Activated CD8-positive, alpha-beta memory T cell treated with anti-CD3 and anti-CD28 coated beads, Interleukin-2, amount 50 U/mL, for 24 hours (primary cell): Measurements from ENCODE around the gene S100A1.
"Not testable (repeated sequence)": the region's sequence is repeated elsewhere in the genome, so short reads cannot be mapped to it uniquely, and the experiment has no call there.

ENCODE experiments used
- DNase-seq: peaks from one replicate; pipeline ENCODE4 v3.0.0-alpha.2; 2020; ENCODE audit errors: extremely low read depth

The S100A1 gene

GRCh38 chr1:153658400-153659174 is 30.4 kb downstream of the S100A1 start, which contains the start of gene SNAPIN:
TSS of gene SNAPIN (plus strand) at chr1:153658703. CDS start at chr1:153658744, 41 bp downstream.
- DNase-seq: peak; percentile 80

DNA sequence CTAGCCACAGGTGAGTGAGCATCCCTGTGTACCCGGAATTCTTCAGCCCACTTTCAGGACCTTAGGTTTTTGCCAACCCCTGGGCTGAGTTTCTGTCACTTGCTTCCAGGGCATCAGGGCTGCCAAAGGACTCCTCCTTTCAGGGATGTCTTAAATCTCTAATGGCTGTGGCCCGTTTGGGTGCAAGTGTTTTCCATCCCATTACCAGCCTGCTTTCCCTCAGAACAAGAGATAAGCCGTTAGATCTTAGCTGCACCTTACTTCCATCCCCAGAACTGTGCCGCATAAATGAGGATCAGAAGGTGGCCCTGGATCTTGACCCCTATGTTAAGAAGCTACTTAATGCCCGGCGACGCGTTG is 30.9 kb downstream of the S100A1 start:
- DNase-seq: no peak

DNA sequence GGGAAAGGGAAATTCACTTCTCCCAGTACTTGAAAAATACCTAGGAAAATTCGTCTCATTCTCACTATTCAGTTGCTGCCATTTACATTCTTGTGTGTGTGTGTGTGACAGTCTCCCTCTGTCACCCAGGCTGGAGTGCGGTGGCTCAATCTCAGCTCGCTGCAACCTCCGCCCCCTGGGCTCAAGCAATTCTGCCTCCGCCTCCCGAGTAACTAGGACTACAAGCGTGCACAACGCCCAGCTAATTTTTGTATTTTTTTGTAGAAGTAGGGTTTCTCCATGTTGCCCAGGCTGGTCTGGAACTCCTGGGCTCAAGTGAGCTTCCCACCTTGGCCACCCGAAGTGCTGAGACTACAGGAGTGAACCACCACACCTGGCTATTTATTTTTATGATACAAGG is 31.4 kb downstream of the S100A1 start:
- no peak for DNase-seq

- no peak for DNase-seq
These were observed 33.0 kb downstream of the S100A1 start for GRCh38 chr1:153661111-153661708.

GRCh38 chr1:153662269-153662668 is 34.0 kb downstream of the S100A1 start:
- DNase-seq: no peak

DNA sequence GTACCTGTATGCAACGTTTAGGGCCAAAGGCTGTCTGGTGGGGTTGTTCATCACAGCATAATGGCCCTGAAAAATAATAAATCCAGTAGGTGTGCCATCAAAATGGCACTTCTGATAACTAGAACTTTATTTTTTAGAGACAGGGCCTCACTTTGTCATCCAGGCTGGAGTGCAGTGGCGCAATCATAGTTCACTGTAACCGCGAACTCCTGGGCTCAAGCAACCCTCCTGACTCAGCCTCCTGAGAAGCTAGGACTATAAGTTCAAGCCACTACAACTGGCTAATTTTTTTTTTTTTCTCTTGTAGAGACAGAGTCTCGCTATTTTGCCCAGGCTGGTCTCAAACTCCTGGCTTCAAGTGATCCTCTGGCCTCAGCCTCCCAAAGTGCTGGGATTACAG is 35.0 kb downstream of the S100A1 start:
- DNase-seq: no peak

DNA sequence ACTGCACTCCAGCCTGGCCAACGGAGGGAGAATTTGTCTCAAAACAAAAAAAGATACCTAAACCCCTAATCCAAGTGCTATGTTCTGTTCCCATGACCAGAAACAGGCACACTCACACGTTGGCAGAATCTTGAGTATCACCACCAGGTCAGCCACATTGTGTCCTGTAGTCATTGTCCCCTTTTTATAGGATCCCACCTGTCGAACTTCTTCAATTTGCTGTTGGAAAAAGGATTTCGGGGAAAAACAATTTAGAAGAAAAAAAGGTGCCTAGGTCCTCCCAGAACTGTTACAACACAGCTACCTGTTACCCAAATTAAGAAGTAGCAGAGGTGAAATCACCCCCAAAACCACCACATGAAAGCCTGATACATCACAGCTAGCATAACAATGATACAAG is 39.2 kb downstream of the S100A1 start:
- no peak for DNase-seq

GRCh38 chr1:153668672-153669071 is 40.4 kb downstream of the S100A1 start:
- DNase-seq: not testable (repeated sequence)

GRCh38 chr1:153669606-153670005 is 41.4 kb downstream of the S100A1 start:
- DNase-seq: no peak

DNA sequence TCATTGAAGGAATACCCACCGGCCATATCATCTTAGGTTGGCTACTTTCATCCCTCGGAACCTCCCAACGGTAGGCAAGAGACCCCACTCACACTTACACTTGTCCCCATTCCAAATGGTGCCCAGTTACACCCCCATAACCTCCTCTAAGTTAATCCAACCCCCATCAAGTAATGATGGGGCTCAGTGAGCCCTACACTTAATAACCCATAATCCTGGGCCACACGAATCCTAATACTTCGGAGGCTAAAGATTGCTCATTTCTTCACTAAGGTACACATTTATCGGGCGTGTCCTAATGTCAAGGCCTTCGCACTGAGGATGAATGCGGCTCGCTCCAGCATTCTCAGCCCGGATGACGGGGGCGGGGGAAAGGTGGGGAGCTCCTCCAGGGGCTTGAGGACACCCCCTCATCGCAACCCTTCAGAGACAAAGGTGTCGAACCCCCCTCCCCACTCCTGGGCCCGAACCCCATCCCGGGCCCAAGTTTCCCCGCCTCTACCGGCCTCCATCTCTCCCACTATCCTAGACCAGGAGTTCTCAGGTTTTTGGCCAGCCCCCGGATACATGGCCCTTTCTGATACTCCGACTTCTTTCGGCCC is 42.1 kb downstream of the S100A1 start:
- no peak for DNase-seq

DNA sequence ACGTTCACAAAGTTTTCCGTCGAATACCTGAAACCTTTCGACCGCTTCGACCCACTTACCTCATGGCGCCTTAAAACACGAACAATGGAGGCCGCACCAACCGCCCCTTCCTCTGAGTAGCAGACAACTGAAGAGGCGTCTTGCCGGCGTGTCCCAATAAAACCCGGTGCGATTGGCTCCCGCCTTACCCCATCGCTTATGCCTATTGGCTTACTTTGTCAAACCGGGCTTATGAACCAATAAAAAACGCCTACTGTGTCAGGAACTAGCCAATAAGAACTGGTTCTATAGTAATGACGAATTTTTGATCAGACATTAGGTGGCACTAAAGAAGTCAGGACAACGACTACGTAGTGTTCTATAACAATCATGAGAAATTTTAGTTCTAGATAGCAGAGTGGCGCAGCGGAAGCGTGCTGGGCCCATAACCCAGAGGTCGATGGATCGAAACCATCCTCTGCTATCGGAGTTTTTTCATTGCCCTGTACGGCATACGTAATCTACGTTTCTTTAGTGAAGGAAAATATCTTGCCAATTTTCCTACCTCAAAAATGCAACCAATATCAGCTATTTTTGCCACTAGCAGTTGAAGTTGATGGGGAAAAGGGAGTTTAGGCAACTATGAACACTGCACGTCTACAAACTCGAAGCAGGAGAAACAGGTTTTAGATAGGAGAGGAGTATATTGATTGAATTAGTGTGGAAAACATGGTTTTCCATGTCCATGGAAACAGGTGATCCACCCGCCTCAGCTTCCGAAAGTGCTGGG is 42.8 kb downstream of the S100A1 start, which contains the start of gene ILF2:
TSS of gene ILF2 (minus strand) at position 135 of the 769 bp plus-strand sequence. CDS start at position 64, 71 bp downstream.
- DNase-seq: peak; percentile 92

GRCh38 chr1:153671628-153672353 is 43.6 kb downstream of the S100A1 start:
- DNase-seq: not testable (repeated sequence)

DNA sequence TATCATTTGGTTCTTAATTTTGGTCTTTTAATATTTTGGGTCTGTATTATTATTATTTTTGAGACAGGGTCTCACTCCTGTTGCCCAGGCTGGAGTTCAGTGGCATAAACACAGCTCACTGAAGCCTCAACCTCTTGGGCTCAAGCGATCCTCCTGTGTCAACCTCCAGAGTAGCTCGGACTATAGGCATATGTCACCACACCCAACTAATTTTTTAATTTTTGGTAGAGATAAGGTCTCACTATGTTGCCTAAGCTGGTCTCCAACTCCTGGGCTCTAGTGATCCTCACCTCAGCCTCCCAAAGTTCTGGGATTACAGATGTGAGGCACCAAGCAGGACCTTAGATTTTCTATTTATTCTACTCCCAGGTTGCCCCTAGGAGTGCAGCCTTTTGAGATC is 45.3 kb downstream of the S100A1 start:
- DNase-seq: no peak

- DNase-seq: no peak
These were observed 49.7 kb downstream of the S100A1 start for GRCh38 chr1:153677718-153678518.

GRCh38 chr1:153678519-153679336 is 50.5 kb downstream of the S100A1 start, which contains the start of gene NPR1:
TSS of gene NPR1 (plus strand) at chr1:153678688. CDS start at chr1:153679109, 421 bp downstream.
- DNase-seq: no peak

DNA sequence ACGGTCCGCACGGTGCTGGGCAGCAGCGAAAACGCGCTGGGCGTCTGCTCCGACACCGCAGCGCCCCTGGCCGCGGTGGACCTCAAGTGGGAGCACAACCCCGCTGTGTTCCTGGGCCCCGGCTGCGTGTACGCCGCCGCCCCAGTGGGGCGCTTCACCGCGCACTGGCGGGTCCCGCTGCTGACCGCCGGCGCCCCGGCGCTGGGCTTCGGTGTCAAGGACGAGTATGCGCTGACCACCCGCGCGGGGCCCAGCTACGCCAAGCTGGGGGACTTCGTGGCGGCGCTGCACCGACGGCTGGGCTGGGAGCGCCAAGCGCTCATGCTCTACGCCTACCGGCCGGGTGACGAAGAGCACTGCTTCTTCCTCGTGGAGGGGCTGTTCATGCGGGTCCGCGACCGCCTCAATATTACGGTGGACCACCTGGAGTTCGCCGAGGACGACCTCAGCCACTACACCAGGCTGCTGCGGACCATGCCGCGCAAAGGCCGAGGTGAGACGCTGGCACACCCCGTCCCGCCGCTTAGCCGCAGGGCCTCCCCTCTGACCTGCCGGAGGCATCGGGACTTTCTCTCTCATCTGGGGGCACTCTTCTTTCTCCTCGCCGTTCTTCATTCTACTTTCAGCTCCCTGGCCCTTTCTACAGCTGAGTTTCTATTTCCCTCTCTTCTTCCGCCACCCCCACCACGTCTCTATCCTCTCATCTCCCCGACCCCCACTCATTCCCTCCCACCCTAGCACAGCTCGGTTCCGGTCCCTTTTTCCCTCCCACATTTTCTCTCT is 51.3 kb downstream of the S100A1 start:
- no peak for DNase-seq

DNA sequence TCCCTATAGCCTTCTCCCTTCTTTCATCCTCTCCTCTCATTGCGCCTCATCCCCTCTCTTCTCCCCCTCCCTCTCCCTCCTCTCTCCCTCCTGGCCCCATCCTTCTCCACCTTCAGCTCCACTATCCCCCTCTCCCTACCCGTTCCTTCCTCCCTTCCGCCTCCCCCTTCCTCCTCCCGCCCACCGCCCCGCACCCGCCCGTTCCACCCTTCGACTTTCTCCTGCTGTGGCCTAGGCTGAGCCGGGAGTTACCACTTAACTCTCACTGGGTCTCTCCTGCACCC is 51.8 kb downstream of the S100A1 start:
- DNase-seq: no peak
